Cardiac fibroblast (primary cell): ENCODE measurements around the gene PPARA.

Source experiments
- DNase-seq, 2 donors: peaks; one replicate each; pipeline versions ENCODE4 v3.0.0 to v3.0.0-alpha.2; 2010; ENCODE audit warnings: low read depth in 2 of 2
- H3K4me3 ChIP-seq, 2 donors: replicated peaks in 1 of 2; 1 replicate in 1 of 2; 2 replicates in 1 of 2; pipeline ENCODE4 v1.5.1; 2011; ENCODE audit warnings: low read depth in 2 of 2, low read length in 2 of 2, mild to moderate bottlenecking in 2 of 2, moderate library complexity in 1 of 2
- TF ChIP-seq, protein P1 (sequence below): IDR thresholded peaks from one replicate; pipeline ENCODE4 v1.5.1; 2011; ENCODE audit warnings: low read depth, mild to moderate bottlenecking, low read length, inconsistent platforms

The PPARA gene

DNA sequence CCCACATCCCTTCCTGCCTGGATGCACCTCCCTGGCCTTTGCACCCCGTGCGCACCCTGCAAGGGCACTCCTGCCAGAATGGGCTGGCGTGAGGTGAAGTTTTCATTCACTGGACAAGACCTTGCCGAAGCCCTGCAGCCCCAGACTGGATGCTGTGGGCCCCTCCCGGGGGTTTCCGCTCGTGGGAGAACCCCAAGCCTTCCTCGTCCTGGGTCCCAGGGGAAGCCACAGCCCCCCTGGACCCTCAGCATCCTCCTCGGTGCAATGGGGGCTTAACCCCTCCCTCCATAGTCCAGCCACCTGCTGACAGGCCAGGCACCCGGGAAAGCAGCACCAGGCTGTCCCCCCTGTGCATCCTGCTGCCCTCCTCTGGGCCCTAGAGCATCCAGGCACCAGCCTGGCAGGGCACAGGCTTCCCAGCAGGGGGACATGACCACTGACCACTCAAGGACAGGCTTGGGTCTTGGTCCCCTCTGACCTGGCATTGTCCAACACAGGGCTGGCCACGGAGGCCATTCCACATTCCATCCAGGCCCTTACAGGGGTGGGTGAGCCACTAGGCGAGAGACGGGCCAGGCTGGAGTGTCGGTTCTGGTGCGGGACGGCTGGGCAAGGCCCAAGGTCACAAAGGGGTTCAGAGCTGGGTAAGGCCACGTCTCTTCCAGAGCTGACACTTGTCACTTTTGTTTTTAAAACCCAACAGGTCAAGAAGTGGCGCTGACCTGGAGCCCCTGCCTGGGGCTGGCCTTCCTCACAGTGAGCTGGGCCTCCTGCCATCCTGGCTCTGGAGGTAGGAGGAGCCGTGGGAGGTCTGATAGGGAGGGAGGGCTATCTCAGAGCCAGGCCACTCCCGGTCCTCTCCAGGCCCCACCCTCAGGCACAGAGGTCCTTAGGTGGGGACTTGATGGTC lies 41.5 kb upstream of the PPARA start:
- no peak overlapping the region for H3K4me3 ChIP-seq
- TF ChIP-seq, protein P1, sequence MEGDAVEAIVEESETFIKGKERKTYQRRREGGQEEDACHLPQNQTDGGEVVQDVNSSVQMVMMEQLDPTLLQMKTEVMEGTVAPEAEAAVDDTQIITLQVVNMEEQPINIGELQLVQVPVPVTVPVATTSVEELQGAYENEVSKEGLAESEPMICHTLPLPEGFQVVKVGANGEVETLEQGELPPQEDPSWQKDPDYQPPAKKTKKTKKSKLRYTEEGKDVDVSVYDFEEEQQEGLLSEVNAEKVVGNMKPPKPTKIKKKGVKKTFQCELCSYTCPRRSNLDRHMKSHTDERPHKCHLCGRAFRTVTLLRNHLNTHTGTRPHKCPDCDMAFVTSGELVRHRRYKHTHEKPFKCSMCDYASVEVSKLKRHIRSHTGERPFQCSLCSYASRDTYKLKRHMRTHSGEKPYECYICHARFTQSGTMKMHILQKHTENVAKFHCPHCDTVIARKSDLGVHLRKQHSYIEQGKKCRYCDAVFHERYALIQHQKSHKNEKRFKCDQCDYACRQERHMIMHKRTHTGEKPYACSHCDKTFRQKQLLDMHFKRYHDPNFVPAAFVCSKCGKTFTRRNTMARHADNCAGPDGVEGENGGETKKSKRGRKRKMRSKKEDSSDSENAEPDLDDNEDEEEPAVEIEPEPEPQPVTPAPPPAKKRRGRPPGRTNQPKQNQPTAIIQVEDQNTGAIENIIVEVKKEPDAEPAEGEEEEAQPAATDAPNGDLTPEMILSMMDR, result no peak
- DNase-seq, result peak; percentile 41 to 63

DNA sequence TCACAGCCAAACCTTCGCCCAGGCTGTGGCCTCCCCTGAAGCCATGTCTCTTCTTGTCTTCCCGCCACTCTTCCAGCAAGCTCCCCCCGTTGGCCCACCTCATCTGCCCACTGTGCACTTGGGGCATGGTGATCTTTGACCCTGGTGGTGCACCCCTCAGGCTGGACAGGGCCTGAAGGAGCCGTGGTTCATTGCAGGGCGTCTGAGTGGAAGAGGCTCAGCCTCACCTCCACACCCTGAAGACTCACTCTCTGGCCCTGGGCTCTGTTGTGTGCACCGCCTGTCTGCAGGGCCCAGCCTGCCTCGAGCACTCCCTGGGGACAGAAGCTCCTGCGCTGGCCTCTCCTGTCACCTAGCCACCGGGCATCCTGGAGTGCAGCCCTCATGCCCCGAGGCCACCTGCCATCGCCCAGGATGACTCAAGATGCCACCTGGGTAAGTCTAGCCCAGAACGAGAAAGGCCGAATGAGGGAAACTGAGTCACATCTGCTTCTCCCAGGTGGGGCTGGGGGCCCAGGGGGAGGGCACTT lies 40.8 kb upstream of the PPARA start:
- peak in 1 of 2 donors; percentile 25 for DNase-seq
- H3K4me3 ChIP-seq, result no peak overlapping the region

DNA sequence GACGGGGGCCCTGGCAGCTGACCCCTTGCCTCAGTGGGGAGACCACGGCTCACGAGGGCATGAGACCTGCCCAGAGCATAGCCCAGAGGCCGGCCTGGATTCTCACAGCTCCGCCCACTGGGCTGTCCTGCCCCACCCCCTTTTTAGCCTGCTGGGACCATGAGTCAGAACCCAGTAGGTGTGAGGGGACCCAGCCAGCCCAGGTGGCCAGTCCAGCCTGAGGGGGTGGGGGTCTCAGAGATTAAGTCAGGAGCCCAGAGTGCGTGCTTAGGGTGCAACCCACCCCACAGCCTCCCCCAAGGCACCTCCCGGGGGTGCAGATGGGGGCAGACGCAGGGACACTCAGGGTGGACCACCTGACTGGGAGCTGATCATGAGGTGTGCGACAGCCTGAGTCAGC lies 40.1 kb upstream of the PPARA start:
- TF ChIP-seq, protein P1, result no peak
- DNase-seq, result peak; percentile 32 to 72
- no peak overlapping the region for H3K4me3 ChIP-seq

More for the DNA sequence above, 40.8 kb upstream of the PPARA start:
- TF ChIP-seq, protein P1, result no peak

DNA sequence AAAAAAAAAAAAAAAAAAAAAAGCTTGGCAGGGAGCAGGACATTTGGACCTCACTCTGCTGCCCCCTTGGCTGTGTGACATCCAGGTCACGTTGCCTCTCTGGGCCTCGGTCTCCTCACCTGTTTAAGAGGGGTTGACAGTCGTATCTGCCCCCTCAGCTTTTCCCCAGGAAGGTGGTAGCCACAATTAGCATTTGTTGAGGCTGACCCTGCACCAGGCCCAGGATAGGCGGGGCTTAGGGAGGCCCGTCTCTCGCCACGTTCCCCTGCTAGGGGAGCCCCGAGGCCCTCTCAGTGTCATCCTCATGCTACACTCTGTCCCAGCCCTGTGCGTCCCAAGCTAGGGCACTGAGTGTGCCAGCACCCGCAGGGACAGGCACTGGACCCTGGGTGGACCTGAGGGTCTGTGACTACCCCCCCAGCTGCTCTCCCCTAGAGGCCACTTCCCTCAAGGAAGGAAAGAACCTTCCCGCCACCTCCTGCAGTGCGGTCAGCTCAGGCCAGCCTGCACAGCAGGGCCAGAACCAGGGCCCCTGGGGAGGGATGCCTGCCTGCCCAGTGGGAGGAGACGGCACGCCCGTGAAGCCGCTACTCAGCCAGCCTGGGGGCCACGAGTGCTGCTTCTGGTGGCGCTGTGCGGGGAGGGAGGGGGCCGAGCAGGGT lies 38.5 kb upstream of the PPARA start:
- TF ChIP-seq, protein P1, result no peak
- H3K4me3 ChIP-seq, result no peak overlapping the region
- peak in 1 of 2 donors; percentile 43 for DNase-seq

DNA sequence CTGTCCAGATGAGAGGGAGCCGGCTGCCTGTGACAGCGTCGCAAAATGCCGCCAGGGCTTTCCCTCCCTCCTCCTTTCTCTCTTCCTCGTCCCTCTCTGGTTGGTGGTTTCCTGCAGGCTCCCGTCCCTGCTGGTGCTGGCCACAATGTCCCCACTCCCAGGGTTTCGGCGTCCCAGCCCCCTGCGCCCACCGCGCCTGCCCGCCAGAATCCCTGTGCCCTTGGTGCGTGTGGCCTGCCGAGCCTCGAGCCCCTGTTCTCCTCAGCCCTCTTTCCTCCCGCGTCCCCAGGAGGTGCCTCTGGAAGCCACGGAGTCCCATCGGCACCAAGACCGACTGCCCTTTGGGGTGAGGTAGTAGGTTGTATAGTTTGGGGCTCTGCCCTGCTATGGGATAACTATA lies 37.9 kb upstream of the PPARA start:
- H3K4me3 ChIP-seq, result no peak overlapping the region
- TF ChIP-seq, protein P1, result no peak
- no peak for DNase-seq

DNA sequence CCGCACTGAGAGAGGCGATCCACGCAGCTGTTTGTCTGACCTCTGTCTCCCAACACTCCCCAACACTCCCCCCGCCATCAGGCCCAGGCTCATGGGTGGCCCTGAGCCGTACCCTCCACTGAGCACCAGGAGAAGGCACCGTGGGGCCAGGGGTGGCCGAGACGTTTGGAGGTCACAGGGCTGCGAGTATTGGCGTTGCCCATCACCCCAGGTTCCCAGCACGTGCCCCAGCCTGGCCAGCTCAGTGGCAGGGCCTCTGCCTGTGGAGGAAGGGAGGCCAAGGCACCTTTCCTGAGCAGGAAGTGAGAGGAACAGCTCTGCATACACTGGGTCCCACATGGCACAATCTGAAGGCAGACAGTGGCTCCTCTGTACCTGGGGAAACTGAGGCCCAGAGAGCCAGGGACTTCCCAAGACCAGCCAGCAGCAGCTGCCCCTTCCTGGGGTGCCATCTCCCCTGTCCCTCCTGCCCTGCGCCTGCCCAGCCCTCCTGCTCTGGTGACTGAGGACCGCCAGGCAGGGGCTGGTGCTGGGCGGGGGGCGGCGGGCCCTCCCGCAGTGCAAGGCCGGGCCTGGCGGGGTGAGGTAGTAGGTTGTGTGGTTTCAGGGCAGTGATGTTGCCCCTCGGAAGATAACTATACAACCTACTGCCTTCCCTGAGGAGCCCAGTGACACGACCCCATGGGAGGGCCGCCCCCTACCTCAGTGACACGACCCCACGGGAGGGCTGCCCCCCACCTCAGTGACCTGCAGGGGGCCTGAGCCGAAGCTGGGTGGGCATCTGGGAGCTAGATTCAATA lies 37.0 kb upstream of the PPARA start:
- TF ChIP-seq, protein P1, result no peak

More for the DNA sequence above, 37.0 kb upstream of the PPARA start:
- peak in 1 of 2 donors; percentile 7 for DNase-seq
- H3K4me3 ChIP-seq, result no peak overlapping the region
